Naive thymus-derived CD4-positive, alpha-beta T cell (primary cell): ENCODE results near the gene ATP1B3. TPM values are rescaled to one million over a fixed set of nuclear protein-coding genes. Genes with fewer than 3 reads are reported as not detected.
A peak's percentile ranks its signal among the peaks of the same experiment; 100 is the strongest.
"Not testable (repeated sequence)": the region's sequence is repeated elsewhere in the genome, so short reads cannot be mapped to it uniquely, and the experiment has no call there.

Experiments
- ATAC-seq: fragments of 150-1000 bp; cut with Tn5 transposase; 2 replicates; pipeline ENCODE4 v1.10.0; 2021; ENCODE audit warnings: mild to moderate bottlenecking, moderate library complexity
- CTCF ChIA-PET: fragments of 350-600 bp; sonication (Branson Sonifier 250); formaldehyde crosslinking; loops from one replicate; lab custom pipeline; 2021; ENCODE audit warnings: antibody characterized with exemption; lab: Charles Lee
- POLR2A ChIA-PET: fragments of 350-600 bp; sonication (Branson Sonifier 250); formaldehyde crosslinking; loops from one replicate; lab custom pipeline; 2021; ENCODE audit warnings: antibody characterized with exemption, inconsistent platforms; lab: Charles Lee
- DNase-seq, 9 donors: peaks; one replicate each; pipeline versions ENCODE4 v3.0.0 to v3.0.0-alpha.2; 2020 to 2022; ENCODE audit warnings: mixed read lengths in 1 of 9
- H3K27ac ChIP-seq: one replicate; pipeline ENCODE4 v1.7.0; 2013; ENCODE audit warnings: mild to moderate bottlenecking, low read depth, low read length, moderate library complexity
- H3K27me3 ChIP-seq, 2 donors: one replicate each; pipeline ENCODE4 v1.7.0; 2013; ENCODE audit warnings: low read length in 2 of 2, mild to moderate bottlenecking in 2 of 2, moderate library complexity in 2 of 2; ENCODE audit not compliant: control insufficient read depth in 2 of 2, insufficient read depth in 2 of 2
- H3K36me3 ChIP-seq, 3 experiments: 1 replicate in 2 of 3; 2 replicates in 1 of 3; pipeline ENCODE4 v1.7.0; 2013; ENCODE audit warnings: low read length in 3 of 3, mild to moderate bottlenecking in 3 of 3, moderate library complexity in 1 of 3; ENCODE audit not compliant: insufficient read depth in 3 of 3, control insufficient read depth in 2 of 3
- H3K4me1 ChIP-seq, 2 donors: one replicate each; pipeline ENCODE4 v1.7.0; 2013; ENCODE audit warnings: low read length in 2 of 2, mild to moderate bottlenecking in 2 of 2, moderate library complexity in 1 of 2; ENCODE audit not compliant: control insufficient read depth in 2 of 2, insufficient read depth in 2 of 2
- H3K4me3 ChIP-seq: 2 replicates; pipeline ENCODE4 v1.7.0; 2013; ENCODE audit warnings: mild to moderate bottlenecking, low read length
- H3K9me3 ChIP-seq, 3 experiments: 1 replicate in 2 of 3; 2 replicates in 1 of 3; pipeline ENCODE4 v1.7.0; 2013; ENCODE audit warnings: low read length in 3 of 3; ENCODE audit not compliant: control insufficient read depth in 2 of 3
- H3K27ac Mint-ChIP-seq, 9 donors: one replicate each; pipeline ENCODE4 v1.8.0; 2020 to 2022; ENCODE audit warnings: mixed read lengths in 9 of 9, mild to moderate bottlenecking in 8 of 9, moderate library complexity in 5 of 9, inconsistent platforms in 2 of 9
- H3K27me3 Mint-ChIP-seq, 5 donors: one replicate each; pipeline ENCODE4 v1.8.0; 2021 to 2022; ENCODE audit warnings: mixed read lengths in 5 of 5, mild to moderate bottlenecking in 1 of 5
- H3K36me3 Mint-ChIP-seq, 5 donors: one replicate each; pipeline ENCODE4 v1.8.0; 2020 to 2022; ENCODE audit warnings: mixed read lengths in 5 of 5, mild to moderate bottlenecking in 3 of 5, inconsistent platforms in 1 of 5
- H3K4me1 Mint-ChIP-seq, 7 donors: one replicate each; pipeline ENCODE4 v1.8.0; 2020 to 2022; ENCODE audit warnings: mixed read lengths in 7 of 7, mild to moderate bottlenecking in 3 of 7, inconsistent platforms in 1 of 7
- H3K4me3 Mint-ChIP-seq, 10 donors: one replicate each; pipeline ENCODE4 v1.8.0; 2020 to 2022; ENCODE audit warnings: mild to moderate bottlenecking in 10 of 10, mixed read lengths in 10 of 10, moderate library complexity in 6 of 10, inconsistent platforms in 2 of 10
- H3K9me3 Mint-ChIP-seq, 11 donors: one replicate each; pipeline ENCODE4 v1.8.0; 2020 to 2022; ENCODE audit warnings: mixed read lengths in 11 of 11, mild to moderate bottlenecking in 4 of 11, inconsistent platforms in 1 of 11, moderate library complexity in 1 of 11
- intact Hi-C, 2 donors: fragments of 100-400 bp; cut with micrococcal nuclease; formaldehyde crosslinking; loops; one replicate each; pipeline ENCODE4 v1.15.1; 2023
- polyA plus RNA-seq, 2 donors: library from polyadenylated mRNA; unstranded; fragments of 300-500 nt; fragmentation: Illumina TruSeq; gene quantifications; one replicate each; pipeline ENCODE4 v1.2.3, GENCODE V29; 2021
- total RNA-seq, 6 experiments: library from RNA in 5 of 6; stranded (reverse) in 5 of 6; gene quantifications; 1 replicate in 5 of 6; 2 replicates in 1 of 6; pipeline ENCODE4 v1.2.3 and lab custom pipeline; 2021 to 2026

ATP1B3 gene
- total and polyA plus RNA-seq, 7 experiments from 2014 or later, result 24.2 to 104 (median 35.2) TPM

- H3K9me3 ChIP-seq, result peaks cover 0 to 7% (median 5%) of the 10 kb centered on the region in 3 experiments
- no peak overlapping the region for H3K27ac Mint-ChIP-seq
- H3K4me3 Mint-ChIP-seq, result no peak overlapping the region
- H3K9me3 Mint-ChIP-seq, result peaks cover 0 to 13% (median 4%) of the 10 kb centered on the region in 11 donors
- H3K36me3 Mint-ChIP-seq, result peaks cover 11 to 36% (median 24%) of the 10 kb centered on the region in 5 donors
- DNase-seq, result no peak
- ATAC-seq, result no peak
- ChIA-PET CTCF (interaction anchor here (1.9 kb wide), 1 partner anchor 9 kb away, joined by 5 read pairs; no protein-coding TSS in a partner anchor), POLR2A (no interaction called here)
- no peak overlapping the region for H3K4me3 ChIP-seq
- H3K27me3 Mint-ChIP-seq, result no peaks in the 10 kb centered on the region
- no peaks in the 10 kb centered on the region for H3K4me1 ChIP-seq
- peaks cover 0 to 11% (median 0%) of the 10 kb centered on the region in 3 experiments for H3K36me3 ChIP-seq
- H3K27ac ChIP-seq, result no peak overlapping the region
- intact Hi-C loops, result no loop called here
- no peaks in the 10 kb centered on the region for H3K27me3 ChIP-seq
- H3K4me1 Mint-ChIP-seq, result peaks cover 0 to 17% (median 0%) of the 10 kb centered on the region in 7 donors
Observed at GRCh38 chr3:141904203-141904602, 27.8 kb downstream of the ATP1B3 start.

GRCh38 chr3:141905129-141905528, 28.7 kb downstream of the ATP1B3 start:
- H3K27ac ChIP-seq, result no peak overlapping the region
- peaks cover 0 to 5% (median 0%) of the 10 kb centered on the region in 3 experiments for H3K9me3 ChIP-seq
- Mint-ChIP-seq H3K4me3 (no peak overlapping the region), H3K36me3 (peaks cover 11 to 36% (median 27%) of the 10 kb centered on the region in 5 donors), H3K4me1 (peaks cover 0 to 17% (median 0%) of the 10 kb centered on the region in 7 donors), H3K27ac (peak overlapping the region in 2 of 9 donors; percentile 1 to 3), H3K9me3 (peaks cover 0 to 7% (median 2%) of the 10 kb centered on the region in 11 donors), H3K27me3 (no peaks in the 10 kb centered on the region)
- intact Hi-C loops, result no loop called here
- DNase-seq (no peak), ATAC-seq (no peak)
- no peaks in the 10 kb centered on the region for H3K27me3 ChIP-seq
- no peaks in the 10 kb centered on the region for H3K4me1 ChIP-seq
- ChIA-PET CTCF (interaction anchor here (0.6 to 0.8 kb wide), 2 partner anchors 983 to 1091 kb away, joined by 3 read pairs; no protein-coding TSS in a partner anchor), POLR2A (no interaction called here)
- peaks cover 0 to 15% (median 0%) of the 10 kb centered on the region in 3 experiments for H3K36me3 ChIP-seq
- H3K4me3 ChIP-seq, result no peak overlapping the region

GRCh38 chr3:141909408-141909807, 33.0 kb downstream of the ATP1B3 start:
- H3K4me3 Mint-ChIP-seq, result no peak overlapping the region
- H3K4me1 Mint-ChIP-seq, result peaks cover 0 to 8% (median 3%) of the 10 kb centered on the region in 7 donors
- peaks cover 14 to 36% (median 28%) of the 10 kb centered on the region in 5 donors for H3K36me3 Mint-ChIP-seq
- ATAC-seq, result no peak
- intact Hi-C loops, result no loop called here
- H3K27ac ChIP-seq, result no peak overlapping the region
- H3K4me1 ChIP-seq, result no peaks in the 10 kb centered on the region
- H3K27me3 ChIP-seq, result no peaks in the 10 kb centered on the region
- ChIA-PET CTCF (no interaction called here), POLR2A (no interaction called here)
- DNase-seq, result no peak
- H3K9me3 Mint-ChIP-seq, result peaks cover 0 to 5% (median 0%) of the 10 kb centered on the region in 11 donors
- no peak overlapping the region for H3K4me3 ChIP-seq
- H3K9me3 ChIP-seq, result no peaks in the 10 kb centered on the region
- no peaks in the 10 kb centered on the region for H3K27me3 Mint-ChIP-seq
- H3K27ac Mint-ChIP-seq, result peak overlapping the region in 3 of 9 donors; percentile 0 to 23 (median 6)
- peaks cover 0 to 15% (median 0%) of the 10 kb centered on the region in 3 experiments for H3K36me3 ChIP-seq

GRCh38 chr3:141909986-141910385, 33.5 kb downstream of the ATP1B3 start:
- H3K4me1 ChIP-seq, H3K4me3 Mint-ChIP-seq, H3K4me3 ChIP-seq, CTCF ChIA-PET, DNase-seq, POLR2A ChIA-PET, H3K27me3 Mint-ChIP-seq, H3K27ac ChIP-seq, intact Hi-C loops, H3K9me3 ChIP-seq, ATAC-seq, H3K27ac Mint-ChIP-seq, H3K4me1 Mint-ChIP-seq, H3K9me3 Mint-ChIP-seq, H3K27me3 ChIP-seq: not testable (repeated sequence)
- peaks cover 14 to 34% (median 28%) of the 10 kb centered on the region in 5 donors for H3K36me3 Mint-ChIP-seq
- peaks cover 0 to 15% (median 0%) of the 10 kb centered on the region in 3 experiments for H3K36me3 ChIP-seq

DNA sequence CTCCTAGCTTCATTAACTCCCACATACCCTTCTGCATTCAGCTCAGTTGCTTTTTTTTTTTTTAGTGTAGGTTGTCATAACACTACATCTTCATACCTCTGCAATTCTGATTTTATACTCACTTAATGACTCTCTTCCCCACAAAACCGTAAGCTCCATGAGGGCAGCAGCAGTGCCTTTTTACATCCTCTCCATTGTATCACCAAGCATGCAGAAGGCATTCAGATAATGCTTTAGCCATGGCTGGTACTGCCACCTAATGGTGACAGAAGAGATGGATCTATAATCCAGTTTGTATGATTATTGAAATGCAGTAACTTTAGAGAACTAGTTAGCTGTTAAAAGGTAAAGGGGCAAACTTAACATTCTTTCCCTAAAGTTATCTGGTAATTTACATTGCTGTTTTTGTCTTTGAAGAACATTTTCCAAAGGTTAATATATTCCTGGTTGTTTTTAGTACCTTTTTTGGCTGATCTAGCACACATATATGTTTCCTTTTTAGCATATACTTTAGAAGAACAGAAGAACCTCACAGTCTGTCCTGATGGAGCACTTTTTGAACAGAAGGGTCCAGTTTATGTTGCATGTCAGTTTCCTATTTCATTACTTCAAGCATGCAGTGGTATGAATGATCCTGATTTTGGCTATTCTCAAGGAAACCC, 36.8 kb downstream of the ATP1B3 start:
- no peaks in the 10 kb centered on the region for H3K27me3 ChIP-seq
- H3K27ac Mint-ChIP-seq, result peak overlapping the region in 2 of 9 donors; percentile 11 to 18
- H3K36me3 ChIP-seq, result peaks cover 0 to 4% (median 0%) of the 10 kb centered on the region in 3 experiments
- ChIA-PET POLR2A (interaction anchor here (1.1 to 2.0 kb wide), 4 partner anchors 31 to 175 kb away, joined by 5 to 9 read pairs (median 8); partner anchors contain the start of gene RNF7), CTCF (interaction anchor here (0.6 to 2.6 kb wide), 22 partner anchors 9 to 1425 kb away, joined by 3 to 14 read pairs (median 4); partner anchors contain the start of gene RNF7)
- no peaks in the 10 kb centered on the region for H3K4me1 ChIP-seq
- H3K9me3 Mint-ChIP-seq, result peaks cover 0 to 5% (median 0%) of the 10 kb centered on the region in 11 donors
- peak in 7 of 9 donors; percentile 40 to 72 (median 60) for DNase-seq
- peaks cover 14 to 31% (median 18%) of the 10 kb centered on the region in 5 donors for H3K36me3 Mint-ChIP-seq
- ATAC-seq, result peak; percentile 93
- intact Hi-C loops, result loop anchor here (1.0 kb wide), 5 partner anchors 37 to 453 kb away; partner anchors contain the start of genes ATP1B3 (in 2 of the 2) and RNF7 (in 2 of the 2)
- H3K4me3 Mint-ChIP-seq, result no peak overlapping the region
- no peaks in the 10 kb centered on the region for H3K9me3 ChIP-seq
- H3K27me3 Mint-ChIP-seq, result no peaks in the 10 kb centered on the region
- H3K27ac ChIP-seq, result no peak overlapping the region
- no peak overlapping the region for H3K4me3 ChIP-seq
- peaks cover 0 to 5% (median 3%) of the 10 kb centered on the region in 7 donors for H3K4me1 Mint-ChIP-seq

- no peak overlapping the region for H3K27ac ChIP-seq
- H3K36me3 Mint-ChIP-seq, result peaks cover 7 to 24% (median 11%) of the 10 kb centered on the region in 5 donors
- peaks cover 0 to 5% (median 3%) of the 10 kb centered on the region in 7 donors for H3K4me1 Mint-ChIP-seq
- POLR2A ChIA-PET, result interaction anchor here (1.1 to 2.0 kb wide), 2 partner anchors 174 to 183 kb away, joined by 5 to 8 read pairs; no protein-coding TSS in a partner anchor
- H3K4me3 ChIP-seq, result no peak overlapping the region
- intact Hi-C loops, result no loop called here
- no peaks in the 10 kb centered on the region for H3K27me3 Mint-ChIP-seq
- ATAC-seq (no peak), DNase-seq (no peak)
- no peaks in the 10 kb centered on the region for H3K9me3 ChIP-seq
- peaks cover 0 to 5% (median 0%) of the 10 kb centered on the region in 11 donors for H3K9me3 Mint-ChIP-seq
- CTCF ChIA-PET, result interaction anchor here (0.6 to 2.6 kb wide), 8 partner anchors 12 to 344 kb away, joined by 3 to 14 read pairs (median 4); partner anchors contain the start of gene RNF7
- H3K27me3 ChIP-seq, result no peaks in the 10 kb centered on the region
- no peak overlapping the region for H3K4me3 Mint-ChIP-seq
- no peaks in the 10 kb centered on the region for H3K4me1 ChIP-seq
- peaks cover 0 to 2% (median 0%) of the 10 kb centered on the region in 3 experiments for H3K36me3 ChIP-seq
- H3K27ac Mint-ChIP-seq, result no peak overlapping the region
Observed at GRCh38 chr3:141914311-141914710, 37.9 kb downstream of the ATP1B3 start.
